ENCODE results near the gene LY6G6D.

The LY6G6D gene, protein sequence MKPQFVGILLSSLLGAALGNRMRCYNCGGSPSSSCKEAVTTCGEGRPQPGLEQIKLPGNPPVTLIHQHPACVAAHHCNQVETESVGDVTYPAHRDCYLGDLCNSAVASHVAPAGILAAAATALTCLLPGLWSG

DNA sequence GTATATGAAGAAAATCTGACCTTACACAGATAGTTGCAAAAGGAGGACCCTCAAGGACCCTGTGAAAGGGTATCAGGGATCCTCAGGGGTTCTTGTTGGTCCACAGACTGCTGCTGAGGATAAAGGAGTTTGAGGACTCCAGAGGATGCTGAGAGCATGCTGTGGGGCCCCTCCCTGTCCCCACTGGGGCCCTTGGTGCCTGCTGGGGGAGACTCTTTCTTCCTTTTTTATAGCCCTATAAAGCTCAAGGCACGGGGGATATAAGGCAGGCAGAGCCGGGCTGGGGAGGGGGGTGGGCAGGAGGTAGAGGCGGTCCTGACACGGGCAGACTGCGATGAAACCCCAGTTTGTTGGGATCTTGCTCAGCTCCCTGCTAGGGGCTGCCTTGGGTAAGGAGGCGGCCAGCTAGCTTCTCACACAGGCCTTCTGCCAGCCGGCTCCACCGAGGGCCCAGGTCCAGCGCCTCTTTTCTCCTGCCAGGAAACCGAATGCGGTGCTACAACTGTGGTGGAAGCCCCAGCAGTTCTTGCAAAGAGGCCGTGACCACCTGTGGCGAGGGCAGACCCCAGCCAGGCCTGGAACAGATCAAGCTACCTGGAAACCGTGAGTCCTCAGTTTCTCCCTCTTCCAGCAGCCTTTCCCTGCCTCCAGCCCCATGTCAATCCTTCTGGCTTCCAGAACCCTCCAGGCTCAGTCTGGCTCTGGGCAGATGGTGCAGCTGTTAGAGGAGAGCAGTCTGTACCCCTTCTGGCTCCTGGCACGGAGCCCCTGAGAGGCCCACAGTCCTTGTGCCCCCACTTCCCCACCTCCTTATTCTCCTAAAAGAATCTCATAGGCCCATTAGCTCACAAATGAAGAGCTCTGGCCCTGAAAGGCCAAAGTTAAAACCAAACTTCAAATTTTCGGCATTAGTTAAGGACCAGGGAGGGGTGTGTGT, at the start of gene LY6G6D:
LY6G6D (plus strand) TSS at position 327 of the 937 bp plus-strand sequence; CDS start at position 335, 8 bp downstream.
- DNase-seq, result no peak

DNA sequence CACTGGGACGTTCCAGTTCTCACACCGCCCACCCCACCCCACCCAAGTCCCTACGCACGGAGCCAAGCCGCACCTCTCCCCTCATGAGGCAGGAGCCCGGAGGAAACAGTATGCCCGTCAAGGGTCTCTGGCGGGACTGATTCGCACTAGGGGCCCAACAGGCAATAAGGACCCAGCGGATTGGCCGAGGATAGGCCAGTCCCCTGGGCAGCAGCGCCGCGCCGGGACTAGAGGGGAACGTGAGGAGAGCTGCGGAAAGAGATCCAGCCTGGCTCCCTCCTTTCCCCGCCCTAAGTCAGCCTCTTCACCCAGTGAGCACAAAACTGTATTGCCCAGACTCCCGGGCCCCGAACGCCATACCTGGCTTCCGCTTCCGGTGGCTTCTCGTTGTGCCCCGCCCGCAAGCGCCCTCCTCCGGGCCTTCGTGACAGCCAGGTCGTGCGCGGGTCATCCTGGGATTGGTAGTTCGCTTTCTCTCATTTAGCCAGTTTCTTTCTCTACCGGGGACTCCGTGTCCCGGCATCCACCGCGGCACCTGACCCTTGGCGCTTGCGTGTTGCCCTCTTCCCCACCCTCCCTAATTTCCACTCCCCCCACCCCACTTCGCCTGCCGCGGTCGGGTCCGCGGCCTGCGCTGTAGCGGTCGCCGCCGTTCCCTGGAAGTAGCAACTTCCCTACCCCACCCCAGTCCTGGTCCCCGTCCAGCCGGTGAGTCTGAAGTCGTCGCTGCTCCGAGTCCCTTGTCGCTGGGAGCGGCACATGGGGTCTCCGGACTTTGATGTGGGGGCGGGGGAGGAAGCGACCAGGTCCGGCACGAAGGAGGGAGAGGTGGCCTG, 49.4 kb upstream of the LY6G6D start, which contains the start of gene CSNK2B:
CSNK2B (plus strand) TSS at position 580 of the 836 bp plus-strand sequence. CDS start 752 bp downstream, outside the sequence.
- DNase-seq, result peak; percentile 99

DNA sequence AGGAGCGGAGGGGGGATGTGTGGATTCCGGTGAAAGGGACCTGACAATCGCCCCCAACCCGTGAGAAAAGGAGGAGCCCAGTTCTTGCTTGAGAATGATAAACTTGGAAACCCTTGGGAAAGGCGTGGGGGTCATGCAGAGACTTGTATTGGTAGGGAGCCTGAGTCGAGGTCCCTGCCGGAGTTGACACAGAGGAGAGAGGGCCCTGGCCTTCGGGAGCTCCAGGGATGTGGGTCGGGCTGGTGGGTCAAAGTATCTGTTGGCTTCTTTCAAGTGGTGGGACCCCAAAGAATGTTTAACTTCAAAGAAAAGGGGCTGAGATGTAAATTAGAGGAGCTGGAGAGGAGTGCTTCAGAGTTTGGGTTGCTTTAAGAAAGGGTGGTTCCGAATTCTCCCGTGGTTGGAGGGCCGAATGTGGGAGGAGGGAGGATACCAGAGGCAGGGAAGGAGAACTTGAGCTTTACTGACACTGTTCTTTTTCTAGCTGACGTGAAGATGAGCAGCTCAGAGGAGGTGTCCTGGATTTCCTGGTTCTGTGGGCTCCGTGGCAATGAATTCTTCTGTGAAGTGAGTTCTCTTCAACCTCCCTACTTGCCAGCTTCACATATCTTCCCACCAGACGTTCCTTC, 48.7 kb upstream of the LY6G6D start:
- no peak for DNase-seq

DNA sequence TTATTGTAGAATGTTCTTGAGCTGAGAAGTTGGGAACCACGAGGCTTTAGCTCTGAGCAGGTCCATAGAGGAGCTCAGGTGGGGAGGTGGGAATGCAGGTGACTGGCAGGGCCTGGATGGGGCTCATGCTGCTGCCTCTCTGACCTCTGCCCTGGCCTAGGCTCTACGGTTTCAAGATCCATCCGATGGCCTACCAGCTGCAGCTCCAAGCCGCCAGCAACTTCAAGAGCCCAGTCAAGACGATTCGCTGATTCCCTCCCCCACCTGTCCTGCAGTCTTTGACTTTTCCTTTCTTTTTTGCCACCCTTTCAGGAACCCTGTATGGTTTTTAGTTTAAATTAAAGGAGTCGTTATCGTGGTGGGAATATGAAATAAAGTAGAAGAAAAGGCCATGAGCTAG, 45.5 kb upstream of the LY6G6D start, which contains the start of gene LY6G5B:
LY6G5B (plus strand) TSS at position 301 of the 400 bp plus-strand sequence. CDS start 975 bp downstream, outside the sequence.
- DNase-seq, result no peak

DNA sequence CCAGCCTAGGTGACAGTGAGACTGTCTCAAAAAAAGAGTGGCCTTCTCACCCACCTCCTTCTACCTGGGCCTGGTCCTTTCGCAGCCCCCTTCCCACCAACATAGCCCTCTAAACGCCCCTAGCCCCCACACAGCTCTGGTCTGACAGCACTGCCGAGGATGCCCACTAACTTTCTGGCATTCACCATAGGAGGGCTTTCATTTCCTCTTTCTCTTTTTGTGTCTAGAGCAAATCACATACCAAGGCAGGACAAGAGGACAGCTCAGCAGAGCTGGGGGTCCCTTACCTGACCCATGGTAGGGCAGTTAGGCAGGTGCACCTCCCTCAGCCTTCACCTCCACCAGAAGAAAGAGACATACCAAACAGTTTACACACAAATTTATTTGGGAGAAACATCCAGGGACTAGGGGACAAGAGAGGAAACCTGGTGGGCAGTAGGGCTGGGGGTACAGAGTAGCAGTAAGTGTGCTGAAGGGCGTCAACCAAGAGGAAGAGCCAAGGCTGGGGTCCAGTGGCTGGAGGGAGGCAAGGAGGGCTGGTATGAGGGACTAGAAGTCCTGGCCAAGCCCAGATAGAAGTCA, 38.7 kb upstream of the LY6G6D start:
- no peak for DNase-seq

DNA sequence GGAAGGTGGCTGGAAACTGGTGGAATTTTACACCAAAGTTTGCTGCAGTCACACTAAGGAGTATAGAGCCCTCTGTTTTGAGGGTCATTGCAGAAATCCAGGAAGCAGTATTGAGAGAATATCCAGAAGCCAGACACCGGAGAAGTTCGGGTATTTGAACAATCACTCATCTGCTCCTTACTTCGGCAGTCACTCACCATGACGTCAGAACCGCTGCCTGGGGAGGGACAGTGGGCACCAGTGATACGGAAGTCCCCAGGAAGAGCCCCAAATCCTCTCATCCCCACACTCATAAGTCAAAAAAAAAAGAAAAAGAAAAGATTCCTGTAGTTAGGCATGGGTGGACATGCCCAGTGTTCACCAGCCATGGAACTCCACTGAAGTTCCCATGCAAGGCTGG, 38.2 kb upstream of the LY6G6D start:
- DNase-seq, result no peak

DNA sequence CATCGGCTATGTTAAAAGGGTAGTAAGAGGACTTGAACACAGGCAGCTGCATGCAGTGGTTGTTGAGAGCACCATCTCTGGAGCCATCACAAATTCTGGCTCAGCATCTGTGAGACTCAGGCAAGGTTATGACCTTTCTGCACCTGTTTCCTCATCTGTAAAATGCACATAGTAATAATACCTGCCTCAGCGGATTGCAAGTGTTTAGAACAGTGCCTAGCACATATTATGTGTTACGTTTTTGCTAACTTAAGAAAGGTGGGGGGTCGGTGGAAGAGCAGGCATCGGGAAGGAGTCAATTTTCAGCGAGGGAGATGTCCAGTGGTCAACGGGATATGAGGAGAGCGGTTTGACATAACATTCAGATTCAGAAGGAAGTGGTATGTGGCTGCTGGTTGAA, 37.2 kb upstream of the LY6G6D start:
- DNase-seq, result no peak

DNA sequence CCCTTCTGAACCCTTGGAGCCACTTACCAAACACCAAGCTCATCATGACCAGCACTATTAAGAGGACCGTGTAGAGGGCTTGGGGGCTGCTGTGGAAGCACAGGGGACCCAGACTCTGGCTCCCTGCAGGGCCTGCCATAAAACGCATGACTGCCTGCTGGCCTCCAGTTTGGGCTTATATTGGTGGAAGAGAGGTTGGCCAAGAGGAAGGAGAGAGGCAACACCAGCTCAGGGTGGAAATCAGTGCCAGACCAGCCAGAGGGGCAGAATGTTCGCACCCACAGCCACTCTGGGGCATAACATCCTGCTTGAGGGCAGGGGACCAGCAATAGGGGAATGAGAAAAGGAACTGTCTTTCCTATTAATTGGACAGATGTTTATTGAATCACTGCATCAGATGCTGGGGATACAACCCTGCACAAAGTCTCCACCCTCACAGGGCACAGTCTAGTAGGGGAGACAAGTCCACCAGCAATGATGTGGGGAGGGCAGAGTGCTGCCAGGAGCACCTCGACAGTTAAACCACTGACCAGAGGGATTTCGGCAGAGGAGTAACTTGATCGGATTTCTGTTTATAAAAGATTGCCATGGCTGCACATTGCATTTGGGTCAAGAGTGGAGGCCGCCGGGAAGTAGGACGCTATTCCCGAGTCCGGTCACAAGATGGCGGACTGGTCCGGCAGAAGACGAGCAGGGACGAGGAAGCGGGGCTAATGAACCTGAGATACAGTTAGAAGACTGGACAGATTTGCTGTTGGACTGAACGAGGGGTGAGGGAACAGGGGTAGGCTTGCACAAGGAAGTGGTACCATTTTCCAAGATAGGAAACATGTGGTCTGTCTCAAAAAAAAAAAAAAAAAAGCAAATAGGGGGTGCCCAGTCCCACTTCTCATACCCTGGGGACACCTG, 34.7 kb upstream of the LY6G6D start, which contains the start of gene LY6G5C:
LY6G5C (minus strand) TSS at position 842 of the 909 bp plus-strand sequence; CDS start at position 148, 694 bp downstream.
- DNase-seq, result peak; percentile 79

DNA sequence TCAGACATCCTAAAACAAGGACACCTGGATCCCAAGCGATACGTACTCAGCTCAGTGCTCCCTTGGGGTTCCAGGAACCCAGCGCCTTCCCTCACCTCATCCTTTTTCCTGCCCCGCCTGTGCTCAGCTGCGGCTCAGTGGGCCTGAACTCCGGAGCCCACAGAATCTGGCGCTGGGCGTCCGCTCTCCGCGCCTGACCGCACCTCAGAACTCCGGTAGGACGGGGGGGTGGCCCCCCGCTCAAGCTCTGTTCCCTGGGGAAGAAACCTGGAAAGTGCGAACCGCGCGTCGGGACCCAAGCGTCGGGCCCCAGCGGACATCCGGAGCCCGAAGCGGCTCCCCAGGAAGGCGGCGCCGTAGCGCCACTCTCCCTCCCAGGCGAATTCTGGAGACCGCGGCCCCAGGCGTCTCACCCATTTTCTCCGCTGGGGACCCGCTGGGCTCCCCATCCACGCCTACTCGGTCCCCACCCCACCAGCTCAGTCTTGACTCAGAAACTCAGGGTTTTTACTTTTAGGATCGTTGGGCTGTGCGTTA, 33.9 kb upstream of the LY6G6D start:
- DNase-seq, result peak; percentile 55

DNA sequence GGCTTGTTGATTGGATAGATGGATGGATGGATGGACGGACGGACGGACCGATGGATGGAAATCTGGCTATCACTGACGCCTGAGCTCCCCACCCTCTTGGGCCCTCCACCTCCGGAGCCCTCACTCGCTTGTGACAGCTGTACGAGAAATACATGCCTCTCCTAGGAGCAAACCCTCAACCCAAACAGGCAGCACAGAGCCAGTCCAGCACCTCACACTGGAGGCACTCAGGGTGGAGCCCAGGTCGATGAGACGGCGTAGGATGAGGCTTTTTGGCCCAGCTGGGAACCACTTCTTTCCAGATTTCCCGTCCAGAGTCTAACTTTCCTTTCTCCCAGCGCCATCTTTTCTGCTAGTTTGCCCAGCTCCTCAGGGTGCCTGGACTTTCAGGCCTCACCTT, 31.6 kb upstream of the LY6G6D start:
- no peak for DNase-seq

DNA sequence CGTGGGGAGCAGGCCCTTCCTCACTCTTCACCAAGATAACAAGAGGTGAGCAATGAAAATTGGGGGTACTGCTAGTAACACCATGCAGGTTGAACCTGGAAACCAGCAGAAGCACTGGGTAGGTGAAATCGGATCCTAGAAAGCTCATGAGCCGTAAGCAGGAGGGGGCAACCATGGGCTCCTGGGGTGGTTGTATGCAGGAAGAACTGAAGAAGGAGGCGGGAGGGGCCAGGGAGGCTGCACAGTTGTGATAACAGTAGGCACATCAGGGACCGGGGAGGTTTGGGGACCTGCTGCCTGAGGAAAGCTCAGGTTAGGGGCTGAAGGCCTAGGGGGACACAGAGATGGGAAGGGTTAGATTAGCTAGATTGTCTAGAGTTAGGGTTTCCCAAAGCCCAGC, 28.7 kb upstream of the LY6G6D start:
- no peak for DNase-seq

DNA sequence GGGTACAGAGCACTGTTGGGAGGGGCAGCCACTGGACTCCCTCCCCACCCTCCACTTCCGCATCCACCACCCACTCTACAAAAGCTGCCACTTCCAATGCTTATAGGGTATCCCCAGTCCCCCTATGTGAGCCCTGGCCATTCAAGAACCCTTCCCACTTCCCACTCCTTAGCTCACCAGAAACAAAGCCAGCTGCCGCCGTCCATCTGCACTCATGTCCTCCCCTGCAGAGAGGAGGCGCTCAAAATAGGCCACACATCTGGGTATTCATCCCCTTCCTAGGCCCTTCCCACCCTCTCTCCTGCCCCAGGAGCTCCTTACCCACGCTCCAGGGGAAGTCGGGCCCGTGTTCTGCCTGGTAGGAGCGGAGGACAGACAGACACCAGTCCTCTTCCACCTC, 27.8 kb upstream of the LY6G6D start:
- DNase-seq, result no peak

DNA sequence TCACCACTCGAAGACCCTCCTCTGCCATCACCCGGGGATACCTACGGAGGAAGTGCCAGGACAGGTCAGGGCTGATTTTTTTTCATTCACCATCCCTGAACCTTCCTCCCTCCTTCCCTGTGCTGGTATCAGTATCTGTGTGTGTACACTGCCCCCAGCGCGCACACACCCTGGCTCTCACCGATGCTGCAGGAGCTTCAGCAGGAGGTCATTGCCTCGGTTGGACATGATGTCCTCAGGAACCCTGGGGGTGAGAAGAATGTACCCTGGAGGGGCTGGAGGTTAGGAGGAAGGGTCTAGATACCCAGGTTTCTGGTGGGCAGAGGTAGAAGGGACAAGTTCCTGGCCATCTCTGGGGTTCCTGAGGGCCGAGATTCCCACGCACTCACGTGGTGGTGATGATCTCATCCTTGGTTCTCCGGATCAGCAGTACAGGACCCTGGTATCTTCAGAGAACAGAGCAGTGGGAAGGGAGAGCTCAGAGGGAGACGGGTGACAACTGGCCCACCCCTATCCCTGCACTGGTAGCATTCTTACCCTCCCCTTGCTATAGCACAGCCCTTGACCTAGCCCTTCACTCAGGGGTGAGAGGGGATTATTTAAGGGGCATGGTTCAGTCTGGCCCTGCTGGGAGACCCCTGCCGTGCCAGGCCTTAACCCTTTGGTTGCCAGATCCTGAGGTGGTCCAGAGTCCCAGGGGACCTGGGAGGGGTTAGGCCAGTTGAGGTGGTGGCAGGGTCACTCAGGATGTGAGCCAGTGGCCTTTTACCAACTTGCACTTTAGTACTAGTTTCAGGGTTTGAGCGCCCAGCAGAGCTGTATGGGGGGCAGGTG, 27.1 kb upstream of the LY6G6D start:
- DNase-seq, result no peak

DNA sequence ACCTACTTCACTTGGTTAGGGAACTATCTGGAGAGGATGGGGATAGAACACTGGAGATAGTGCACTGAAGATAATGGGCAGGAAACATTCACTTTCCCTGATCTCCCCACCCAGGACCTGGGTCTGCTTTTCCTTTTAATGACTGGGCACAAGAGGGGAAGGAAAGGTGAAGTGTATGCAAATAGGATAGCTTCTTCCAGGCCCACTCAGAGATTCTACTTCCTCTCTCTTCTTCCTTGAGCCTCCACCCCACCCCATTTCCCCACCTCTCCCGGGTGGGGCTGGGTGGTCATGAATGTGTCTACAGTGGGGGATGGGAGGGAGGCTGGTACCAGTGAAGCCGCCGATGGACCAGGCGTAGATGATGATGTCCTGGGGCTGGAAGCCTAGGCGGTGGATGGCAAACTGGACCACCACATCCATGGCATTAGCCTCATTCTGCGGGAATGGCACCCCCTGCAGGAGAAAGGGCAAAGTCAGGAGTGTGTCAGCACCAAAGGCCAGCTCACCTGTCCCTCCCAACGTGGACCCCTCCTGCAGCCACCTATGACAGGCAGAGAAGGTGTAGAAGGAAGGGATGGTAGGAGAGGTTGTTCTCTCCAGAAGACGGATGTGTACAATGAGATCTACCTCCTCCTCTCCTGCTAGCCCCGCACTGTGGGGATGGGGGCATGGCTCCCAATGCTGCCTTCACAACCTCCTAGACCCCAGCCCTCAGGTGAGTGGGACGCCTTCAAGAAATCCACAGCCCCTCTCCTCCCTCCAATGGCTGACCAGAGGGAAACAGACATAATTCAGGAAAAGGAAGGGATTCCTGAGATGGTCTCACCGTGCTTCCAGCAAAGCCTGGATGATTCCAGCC, 25.7 kb upstream of the LY6G6D start:
- DNase-seq, result no peak

DNA sequence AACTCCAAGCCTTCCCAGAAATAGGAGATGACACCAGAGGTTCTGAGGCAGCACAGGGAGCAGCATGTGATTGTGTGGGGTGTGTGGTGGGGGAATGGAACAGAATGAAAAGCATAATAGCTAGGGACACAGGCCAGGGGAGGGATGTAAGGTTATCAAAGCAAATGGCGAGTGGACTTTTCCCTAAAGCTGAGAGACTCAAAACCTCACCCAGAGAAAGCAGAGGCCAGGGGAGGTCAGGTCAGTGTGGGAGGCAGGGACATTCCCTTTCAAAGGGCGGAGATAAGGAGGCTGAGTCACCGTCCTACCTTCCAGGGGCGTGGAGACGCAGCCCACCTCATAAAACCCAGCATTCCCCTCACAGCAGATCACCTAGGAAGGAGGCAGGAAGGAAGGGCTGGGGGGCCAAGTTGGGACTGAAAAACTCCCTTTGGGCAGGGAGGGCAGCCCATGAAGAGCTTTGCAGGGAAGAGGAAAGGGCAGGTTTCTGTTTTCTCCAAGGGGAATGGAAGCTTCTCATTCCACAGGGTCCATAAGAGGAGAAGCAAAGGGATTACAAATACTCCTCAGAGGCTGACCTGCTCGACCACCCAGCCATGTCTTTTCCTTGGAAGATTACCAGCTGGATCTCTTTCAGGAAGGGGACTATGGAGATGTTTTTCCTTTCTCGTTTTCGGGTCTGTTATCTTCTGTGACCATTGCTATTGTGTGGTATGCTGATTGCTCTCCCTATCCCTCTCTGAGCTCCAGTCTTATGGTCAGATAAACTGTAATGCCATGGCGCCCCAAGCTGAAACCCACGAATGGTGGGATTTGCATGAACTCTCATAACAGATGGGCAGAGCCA, 24.7 kb upstream of the LY6G6D start:
- no peak for DNase-seq

DNA sequence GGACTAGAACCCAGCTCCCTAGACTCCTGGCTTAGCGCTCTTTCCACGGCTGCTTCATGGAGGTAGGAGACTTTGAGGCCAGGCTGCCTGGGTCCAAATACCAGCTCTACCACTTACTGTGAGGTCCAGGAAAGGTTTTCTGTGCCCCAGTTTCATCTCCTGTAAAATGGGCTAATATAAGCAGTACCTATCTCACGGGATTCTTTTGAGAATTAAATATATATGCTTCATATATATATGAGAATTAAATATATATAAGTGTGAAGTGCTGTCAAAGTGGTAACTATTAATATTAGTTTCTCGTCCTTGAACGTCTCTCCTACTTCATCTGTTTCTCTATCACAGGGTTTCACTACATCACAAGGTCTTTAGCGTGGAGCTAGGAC, 24.1 kb upstream of the LY6G6D start:
- no peak for DNase-seq

DNA sequence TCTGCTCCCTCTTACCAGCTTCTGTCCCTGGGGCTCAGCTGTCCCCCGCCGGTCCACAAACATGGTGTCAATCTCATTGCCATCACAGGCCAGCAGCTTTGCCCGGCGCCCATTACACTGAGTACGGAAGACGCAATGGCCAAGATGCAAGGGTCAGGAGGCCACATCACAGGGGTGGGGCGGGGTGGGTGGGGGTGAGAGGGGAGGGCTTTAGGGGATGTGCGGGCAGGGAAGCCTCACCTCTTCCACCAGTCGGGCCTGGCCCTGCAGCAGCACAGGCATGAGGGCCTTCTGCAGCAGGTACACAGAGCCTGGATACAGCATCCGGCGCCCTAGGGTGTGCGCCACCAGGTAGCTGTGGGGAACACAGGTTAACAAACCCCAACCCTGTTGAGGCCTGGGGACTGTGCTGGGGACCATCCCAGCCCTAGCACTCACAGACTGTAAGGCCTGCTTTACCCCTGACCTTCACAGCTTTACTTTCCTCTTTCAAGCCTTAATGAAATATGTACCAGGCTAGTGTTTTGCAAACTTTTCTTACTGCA, 23.5 kb upstream of the LY6G6D start:
- DNase-seq, result no peak

DNA sequence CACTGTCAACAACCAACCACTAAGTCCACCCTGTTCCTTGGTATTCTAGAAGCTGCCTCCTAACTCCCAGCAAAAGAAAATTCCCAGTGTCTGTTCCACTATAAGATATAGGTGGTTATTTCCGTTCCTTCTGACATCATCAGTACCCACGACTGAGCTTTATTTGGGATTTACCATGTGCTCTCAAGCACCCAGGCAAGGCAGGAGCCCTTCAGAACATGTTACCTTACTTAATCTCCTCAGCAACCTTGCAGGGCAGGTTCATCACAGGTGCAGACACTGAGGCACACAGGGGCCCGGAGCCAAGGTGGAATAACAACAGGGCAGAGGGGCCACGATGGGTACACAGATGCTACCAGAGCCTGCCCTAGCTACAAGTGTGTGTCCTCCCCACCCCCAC, 22.8 kb upstream of the LY6G6D start:
- no peak for DNase-seq
